NOMO-1 treated with dmso at 0.1 percent for 144 hours (cell line): ENCODE measurements around the gene AVP.

ENCODE experiments used
- DNase-seq: peaks from one replicate; lab custom pipeline; 2025; ENCODE audit not compliant: unreplicated experiment; lab: John Stamatoyannopoulos, UW

Gene AVP

GRCh38 chr20:3051385-3052019 is 33.0 kb downstream of the AVP start:
- no peak for DNase-seq

GRCh38 chr20:3047486-3048419 is 36.8 kb downstream of the AVP start:
- DNase-seq = no peak

- no peak for DNase-seq
These were observed 37.7 kb downstream of the AVP start for GRCh38 chr20:3046677-3047462.

GRCh38 chr20:3045816-3046676 is 38.5 kb downstream of the AVP start, which contains the start of gene MRPS26:
MRPS26 (plus strand) TSS chr20:3046052; CDS start chr20:3046069, 17 bp downstream.
- peak; percentile 78 for DNase-seq

GRCh38 chr20:3045042-3045815 is 39.3 kb downstream of the AVP start:
- DNase-seq = peak; percentile 78

- DNase-seq = no peak
These were observed 40.1 kb downstream of the AVP start for GRCh38 chr20:3044336-3044965.

- DNase-seq = no peak
These were observed 41.2 kb downstream of the AVP start, which contains the start of gene GNRH2 for GRCh38 chr20:3043322-3043721. GNRH2 (plus strand) TSS chr20:3043622; CDS start chr20:3044415, 793 bp downstream.

GRCh38 chr20:3042625-3043024 is 41.9 kb downstream of the AVP start:
- no peak for DNase-seq

- no peak for DNase-seq
These were observed 42.6 kb downstream of the AVP start for GRCh38 chr20:3041854-3042409.

- no peak for DNase-seq
These were observed 44.4 kb downstream of the AVP start for GRCh38 chr20:3040086-3040485.

- no peak for DNase-seq
These were observed 45.1 kb downstream of the AVP start for GRCh38 chr20:3039426-3039825.

GRCh38 chr20:3038454-3038853 is 46.1 kb downstream of the AVP start:
- no peak for DNase-seq

GRCh38 chr20:3037654-3038053 is 46.9 kb downstream of the AVP start:
- no peak for DNase-seq

- no peak for DNase-seq
These were observed 51.9 kb downstream of the AVP start for GRCh38 chr20:3032624-3033023.
